Stimulated activated CD8-positive, alpha-beta memory T cell treated with anti-CD3 and anti-CD28 coated beads, Interleukin-12 subunit alpha, Interleukin-12 subunit beta, amount 100 ng/mL, for 1 hour (primary cell): Measurements from ENCODE around the gene TXNRD2.
"Not testable (repeated sequence)": the region's sequence is repeated elsewhere in the genome, so short reads cannot be mapped to it uniquely, and the experiment has no call there.

Experiments
- DNase-seq: peaks from one replicate; pipeline ENCODE4 v3.0.0-alpha.2; 2020; ENCODE audit warnings: low read depth

Gene TXNRD2

DNA sequence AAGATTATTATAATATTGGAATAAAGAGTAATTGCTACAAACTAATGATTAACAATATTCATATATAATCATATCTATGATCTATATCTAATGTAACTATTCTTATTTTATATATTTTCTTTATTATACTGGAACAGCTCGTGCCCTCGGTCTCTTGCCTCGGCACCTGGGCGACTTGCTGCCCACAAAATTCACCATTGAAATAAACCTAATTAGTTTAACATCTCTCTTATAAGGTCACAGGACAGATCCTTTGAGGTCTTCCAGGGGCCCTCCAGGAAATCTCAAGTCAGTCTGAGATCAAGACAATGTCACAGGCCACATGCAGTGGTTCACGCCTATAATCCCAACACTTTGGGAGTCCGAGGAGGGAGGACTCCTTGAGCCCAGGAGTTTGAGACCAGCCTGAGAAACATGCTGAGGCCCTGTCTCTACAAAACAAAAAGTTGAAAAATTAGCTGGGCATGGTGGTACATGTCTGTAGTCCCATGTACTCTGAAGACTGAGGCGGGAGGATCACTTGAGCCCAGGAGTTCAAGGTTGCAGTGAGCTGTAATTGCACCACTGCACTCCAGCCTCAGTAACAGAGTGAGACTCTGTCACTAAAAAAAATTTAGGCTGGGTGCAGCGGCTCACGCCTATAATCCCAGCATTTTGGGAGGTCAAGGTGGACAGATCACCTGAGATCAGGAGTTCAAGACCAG, 6.6 kb upstream of the TXNRD2 start:
- DNase-seq = no peak

GRCh38 chr22:19943082-19944026, 1.7 kb upstream of the TXNRD2 start:
- DNase-seq = no peak

- no peak for DNase-seq
These were observed 801 bp upstream of the TXNRD2 start for GRCh38 chr22:19942157-19943081.

DNA sequence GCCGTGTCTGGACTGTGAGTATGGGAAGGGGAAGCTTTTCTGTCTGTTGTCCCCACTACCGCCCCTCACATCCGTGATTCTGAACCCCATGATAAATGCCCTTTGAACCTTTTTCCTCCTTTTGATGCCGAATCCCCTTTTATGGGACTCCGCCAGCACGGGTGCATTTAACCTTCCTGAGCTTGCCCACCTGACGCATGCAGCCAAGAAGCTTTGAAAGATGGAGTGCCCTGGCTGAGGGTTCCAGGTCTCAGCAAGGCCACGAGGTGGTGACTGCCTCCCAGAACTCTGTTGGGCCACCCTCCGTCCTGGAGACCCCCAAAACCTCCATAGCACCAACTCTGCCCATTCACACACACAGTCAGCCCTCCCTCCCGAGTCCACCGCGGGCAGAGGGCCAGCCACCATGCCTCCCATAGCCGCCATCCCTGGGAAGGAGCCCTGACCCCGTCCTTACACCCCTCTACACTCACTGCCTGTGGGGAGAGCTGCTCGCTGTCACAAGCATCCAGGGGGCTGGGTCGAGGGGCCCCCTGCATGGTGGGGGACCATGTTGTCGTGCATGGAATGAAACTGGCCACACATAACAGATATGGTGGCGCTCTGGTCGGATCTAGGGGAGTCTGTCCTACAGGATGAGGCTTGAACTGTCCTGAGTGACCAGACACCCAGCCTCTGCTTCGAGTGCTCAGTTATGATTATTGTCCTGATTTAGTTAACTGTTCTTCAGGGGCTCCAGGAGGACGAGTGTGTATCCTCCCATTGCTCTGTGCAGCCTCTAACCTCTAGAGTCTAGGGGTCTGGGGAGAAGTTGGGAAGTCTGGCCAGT, 868 bp downstream of the TXNRD2 start:
- DNase-seq = no peak

- no peak for DNase-seq
These were observed 3.8 kb downstream of the TXNRD2 start for GRCh38 chr22:19937616-19938473.

DNA sequence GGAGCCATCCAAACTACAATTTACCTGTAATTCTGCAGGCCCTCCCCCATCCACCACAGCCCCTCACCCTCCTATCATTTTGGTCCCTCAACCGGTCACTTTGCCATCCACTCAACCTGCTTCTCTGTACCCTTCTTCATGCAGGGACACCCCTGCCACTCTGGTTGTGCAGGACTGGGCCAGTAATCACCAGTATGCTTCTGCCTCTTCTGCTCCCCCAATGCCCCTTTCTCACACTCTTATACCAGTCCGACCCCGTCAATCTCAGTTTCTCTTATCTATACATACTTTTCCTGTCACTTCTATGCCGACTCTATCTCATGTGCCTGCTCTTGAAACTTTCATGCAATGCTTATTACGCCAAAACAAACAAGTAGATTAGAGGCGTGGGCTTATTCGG, 5.1 kb downstream of the TXNRD2 start:
- DNase-seq = no peak

- DNase-seq = not testable (repeated sequence)
These were observed 6.4 kb downstream of the TXNRD2 start for GRCh38 chr22:19935123-19935718.

DNA sequence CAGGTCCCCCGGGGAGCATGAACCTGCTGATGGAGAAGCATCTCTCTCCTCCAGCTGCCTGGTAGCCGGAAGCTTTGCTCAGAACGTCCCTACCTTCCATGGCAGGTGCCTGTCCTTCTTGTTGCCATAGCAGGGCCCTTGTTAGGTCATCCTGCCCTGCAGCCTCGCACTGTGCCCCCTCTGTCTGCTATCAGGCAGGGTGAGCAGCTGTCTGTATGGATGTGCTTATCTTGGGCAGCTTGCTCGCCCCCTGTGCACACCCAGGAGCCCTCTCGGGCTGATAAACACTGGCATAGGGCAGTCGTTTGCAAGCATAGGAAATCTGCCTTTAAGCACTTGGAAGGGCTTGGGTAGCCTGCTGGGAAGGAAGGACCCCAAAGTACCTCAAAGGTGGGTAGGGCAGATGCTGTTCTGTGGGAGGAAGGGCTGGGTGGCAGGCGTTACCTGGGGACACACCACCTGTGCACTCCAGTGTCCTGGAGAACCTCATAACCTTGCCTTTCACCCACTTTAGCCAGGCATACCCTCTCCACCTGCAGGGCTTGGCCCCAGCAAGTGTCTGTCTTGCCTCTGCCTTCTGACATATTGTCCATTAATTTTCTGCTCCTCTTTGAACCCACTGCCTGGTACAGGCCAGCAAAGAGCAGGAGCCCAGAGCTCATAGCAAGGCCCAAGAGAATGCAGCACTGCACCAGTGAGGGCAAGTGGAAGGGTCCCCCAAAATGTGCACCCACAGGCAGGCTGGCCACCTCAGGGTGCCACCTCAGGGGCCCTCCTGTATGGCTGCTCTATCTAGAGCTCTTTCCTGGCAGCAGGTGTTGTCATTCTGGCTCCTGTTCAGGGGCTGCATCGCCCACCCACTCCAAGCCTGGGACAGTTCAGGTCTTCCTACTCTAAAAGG, 8.0 kb downstream of the TXNRD2 start:
- DNase-seq = no peak

DNA sequence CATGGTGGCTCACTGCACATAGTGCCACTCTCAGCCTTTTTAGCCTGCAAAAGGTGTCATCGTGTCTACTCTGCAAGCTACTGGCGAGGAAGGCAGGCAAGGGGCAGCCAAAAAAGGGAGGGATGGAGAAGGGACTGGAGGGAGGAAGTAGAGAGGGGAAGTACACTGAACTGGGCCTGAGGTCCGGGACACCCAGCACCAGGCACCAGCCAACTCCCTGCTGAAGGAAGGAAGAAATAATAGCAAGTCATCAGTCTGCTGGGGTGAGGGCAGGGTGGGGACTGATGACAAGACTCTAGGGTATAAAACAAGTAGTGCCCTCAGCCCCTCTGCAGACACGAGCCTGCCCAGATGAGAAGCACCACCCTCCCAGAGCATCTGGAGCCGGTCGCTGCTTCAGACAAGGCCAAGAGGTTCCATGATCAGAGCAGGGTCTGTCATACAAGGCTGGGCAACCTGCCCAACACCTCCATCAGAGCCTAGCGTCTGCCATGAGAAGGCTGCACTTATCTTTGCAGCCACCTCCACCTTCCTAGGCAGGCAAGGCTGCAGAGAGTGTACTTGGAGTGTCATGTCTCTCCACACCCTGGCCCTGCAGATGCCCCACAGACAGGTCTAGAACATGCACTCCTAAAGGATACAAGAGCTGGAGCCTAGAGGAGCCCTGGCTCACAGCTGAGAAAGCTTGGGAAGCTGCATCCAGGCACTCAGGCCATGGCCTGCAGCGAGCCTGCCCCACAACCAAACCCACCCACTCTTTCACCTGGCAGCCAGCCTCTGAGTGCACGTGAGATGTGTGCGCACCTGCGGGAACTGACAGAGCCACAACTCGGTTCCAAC, 9.0 kb downstream of the TXNRD2 start:
- DNase-seq = no peak

GRCh38 chr22:19931514-19931913, 10.1 kb downstream of the TXNRD2 start:
- DNase-seq = no peak

GRCh38 chr22:19930551-19931486, 10.8 kb downstream of the TXNRD2 start:
- no peak for DNase-seq

GRCh38 chr22:19929586-19930550, 11.8 kb downstream of the TXNRD2 start:
- no peak for DNase-seq

DNA sequence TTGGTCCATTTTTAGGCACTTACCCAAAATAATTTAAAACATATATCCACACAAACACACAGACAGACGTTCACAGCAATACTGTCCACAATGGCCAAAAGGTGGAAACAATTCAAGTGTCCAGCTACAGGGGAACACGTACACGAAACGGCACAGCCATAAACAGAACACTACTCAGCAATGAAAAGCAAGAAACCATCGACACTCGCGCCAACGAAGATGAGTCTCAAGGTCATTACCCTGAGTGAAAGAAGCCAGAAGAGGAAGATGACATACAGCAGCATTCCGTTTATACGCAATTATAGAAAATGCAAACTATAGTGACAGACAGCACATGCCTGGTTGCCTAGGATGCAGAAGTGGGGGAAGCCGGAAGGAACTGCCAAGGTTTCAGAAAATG, 13.4 kb downstream of the TXNRD2 start:
- DNase-seq = no peak

GRCh38 chr22:19927696-19928095, 13.9 kb downstream of the TXNRD2 start:
- no peak for DNase-seq

GRCh38 chr22:19926028-19926427, 15.6 kb downstream of the TXNRD2 start:
- not testable (repeated sequence) for DNase-seq
